Tibial artery (tissue), 4 donors: ENCODE results near the gene RAD50.
"Not testable (repeated sequence)": the region's sequence is repeated elsewhere in the genome, so short reads cannot be mapped to it uniquely, and the experiment has no call there.

Experiments used
- DNase-seq, 2 donors: peaks; one replicate each; pipeline ENCODE4 v3.0.0-alpha.2; 2019
- H3K27ac ChIP-seq, 2 donors: fragments of 200-600 bp; sonication (generic) in 1 of 2; 1 replicate in 1 of 2; 2 replicates in 1 of 2; pipeline ENCODE4 v1.5.1; 2018 to 2019; ENCODE audit warnings: mild to moderate bottlenecking in 1 of 2
- H3K27me3 ChIP-seq, 2 donors: fragments of 200-600 bp; sonication (generic) in 1 of 2; one replicate each; pipeline versions ENCODE4 v1.5.1 to v1.6.0; 2016 to 2019
- H3K36me3 ChIP-seq, 3 donors: fragments of 200-600 bp; sonication (generic) in 2 of 3; one replicate each; pipeline ENCODE4 v1.5.1; 2016 to 2019; ENCODE audit warnings: mild to moderate bottlenecking in 2 of 3
- H3K4me1 ChIP-seq, 4 donors: fragments of 200-600 bp; sonication (generic) in 2 of 4; 1 replicate in 3 of 4; 2 replicates in 1 of 4; pipeline ENCODE4 v1.5.1; 2016 to 2019
- H3K4me3 ChIP-seq, 2 donors: fragments of 200-600 bp; sonication (generic) in 1 of 2; 1 replicate in 1 of 2; 2 replicates in 1 of 2; pipeline ENCODE4 v1.5.1; 2018 to 2019; ENCODE audit warnings: mild to moderate bottlenecking in 2 of 2
- H3K9me3 ChIP-seq, 3 donors: fragments of 200-600 bp; sonication (generic) in 1 of 3; one replicate each; pipeline ENCODE4 v1.5.1; 2016 to 2019
- CTCF ChIP-seq, 2 experiments: fragments of 200-600 bp in 1 of 2; fragments of 450-650 bp in 1 of 2; IDR thresholded peaks; one replicate each; pipeline ENCODE4 v1.5.1; 2017 to 2019; ENCODE audit warnings: antibody characterized with exemption in 2 of 2, mild to moderate bottlenecking in 1 of 2, moderate library complexity in 1 of 2
- intact Hi-C: fragments of 100-400 bp; cut with DNase I; formaldehyde crosslinking; loops from one replicate; pipeline ENCODE4 v1.15.0; 2023; ENCODE audit warnings: low total_unique reads

RAD50 gene

GRCh38 chr5:132561601-132562000 lies 4.8 kb downstream of the RAD50 start:
- H3K27ac ChIP-seq: no peak overlapping the region
- intact Hi-C loops: no loop called here
- peaks cover 0 to 17% (median 12%) of the 10 kb centered on the region in 4 donors for H3K4me1 ChIP-seq
- no peak for TF ChIP-seq CTCF (IDR thresholded peaks at IDR 0.05)
- peaks cover 16 to 64% (median 38%) of the 10 kb centered on the region in 3 donors for H3K36me3 ChIP-seq
- no peaks in the 10 kb centered on the region for H3K27me3 ChIP-seq
- no peak for DNase-seq
- peaks cover 0 to 13% (median 8%) of the 10 kb centered on the region in 3 donors for H3K9me3 ChIP-seq
- no peak overlapping the region for H3K4me3 ChIP-seq

- H3K27me3 ChIP-seq, H3K4me1 ChIP-seq, DNase-seq, H3K4me3 ChIP-seq, H3K27ac ChIP-seq, intact Hi-C loops: not testable (repeated sequence)
- Histone ChIP-seq H3K36me3 (peaks cover 16 to 71% (median 38%) of the 10 kb centered on the region in 3 donors), H3K9me3 (peaks cover 0 to 13% (median 8%) of the 10 kb centered on the region in 3 donors)
These were observed 7.8 kb downstream of the RAD50 start for GRCh38 chr5:132564555-132564954.

GRCh38 chr5:132566657-132567056 lies 9.9 kb downstream of the RAD50 start:
- Histone ChIP-seq H3K36me3 (peaks cover 11 to 50% (median 33%) of the 10 kb centered on the region in 3 donors), H3K9me3 (peaks cover 0 to 13% (median 8%) of the 10 kb centered on the region in 3 donors), H3K27ac (no peak overlapping the region), H3K4me3 (no peak overlapping the region), H3K4me1 (no peaks in the 10 kb centered on the region), H3K27me3 (no peaks in the 10 kb centered on the region)
- DNase-seq: no peak
- intact Hi-C loops: no loop called here
- TF ChIP-seq CTCF (IDR thresholded peaks at IDR 0.05): no peak

GRCh38 chr5:132576123-132576522 lies 19.3 kb downstream of the RAD50 start:
- no peak for TF ChIP-seq CTCF (IDR thresholded peaks at IDR 0.05)
- Histone ChIP-seq H3K27me3 (no peaks in the 10 kb centered on the region), H3K4me3 (no peak overlapping the region), H3K4me1 (no peaks in the 10 kb centered on the region), H3K27ac (no peak overlapping the region), H3K36me3 (peaks cover 12 to 62% (median 44%) of the 10 kb centered on the region in 3 donors), H3K9me3 (no peaks in the 10 kb centered on the region)
- DNase-seq: no peak
- intact Hi-C loops: no loop called here

- H3K4me1 ChIP-seq, H3K9me3 ChIP-seq, DNase-seq, H3K27me3 ChIP-seq, H3K4me3 ChIP-seq, intact Hi-C loops, H3K27ac ChIP-seq: not testable (repeated sequence)
- peaks cover 25 to 62% (median 37%) of the 10 kb centered on the region in 3 donors for H3K36me3 ChIP-seq
These were observed 27.8 kb downstream of the RAD50 start for GRCh38 chr5:132584560-132584959.

- Histone ChIP-seq H3K4me1 (no peaks in the 10 kb centered on the region), H3K4me3 (no peak overlapping the region), H3K9me3 (no peaks in the 10 kb centered on the region), H3K27me3 (no peaks in the 10 kb centered on the region), H3K27ac (no peak overlapping the region), H3K36me3 (peaks cover 34 to 68% (median 36%) of the 10 kb centered on the region in 3 donors)
- no peak for TF ChIP-seq CTCF (IDR thresholded peaks at IDR 0.05)
- intact Hi-C loops: no loop called here
- DNase-seq: no peak
These were observed 29.3 kb downstream of the RAD50 start for GRCh38 chr5:132586063-132586462.

GRCh38 chr5:132589467-132589866 lies 32.7 kb downstream of the RAD50 start:
- H3K4me3 ChIP-seq: no peak overlapping the region
- H3K27ac ChIP-seq: no peak overlapping the region
- H3K36me3 ChIP-seq: peaks cover 33 to 58% (median 39%) of the 10 kb centered on the region in 3 donors
- no peaks in the 10 kb centered on the region for H3K4me1 ChIP-seq
- no peaks in the 10 kb centered on the region for H3K9me3 ChIP-seq
- no peak for TF ChIP-seq CTCF (IDR thresholded peaks at IDR 0.05)
- H3K27me3 ChIP-seq: no peaks in the 10 kb centered on the region
- no peak for DNase-seq
- intact Hi-C loops: no loop called here
